ENCODE measurements around the gene ZBTB39.

DNA sequence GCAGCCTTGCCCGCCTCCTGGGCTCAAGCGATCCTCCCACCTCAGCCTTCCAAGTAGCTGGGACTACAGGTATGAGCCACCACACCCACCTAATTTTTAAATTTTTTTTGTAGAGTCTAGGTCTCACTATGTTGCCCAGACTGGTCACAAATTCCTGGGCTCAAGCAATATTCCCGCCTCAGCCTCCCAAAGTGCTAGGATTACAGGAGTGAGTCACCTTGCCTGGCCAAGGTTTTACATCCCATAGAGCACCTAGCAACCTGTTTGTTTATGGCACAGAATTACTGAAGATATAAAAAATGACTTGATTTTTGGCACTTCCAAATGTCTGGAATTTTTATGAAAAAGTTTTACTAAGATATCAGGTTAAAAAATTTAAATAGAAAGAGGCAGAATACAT, 27.1 kb upstream of the ZBTB39 start:
- TF ChIP-seq, protein P1, sequence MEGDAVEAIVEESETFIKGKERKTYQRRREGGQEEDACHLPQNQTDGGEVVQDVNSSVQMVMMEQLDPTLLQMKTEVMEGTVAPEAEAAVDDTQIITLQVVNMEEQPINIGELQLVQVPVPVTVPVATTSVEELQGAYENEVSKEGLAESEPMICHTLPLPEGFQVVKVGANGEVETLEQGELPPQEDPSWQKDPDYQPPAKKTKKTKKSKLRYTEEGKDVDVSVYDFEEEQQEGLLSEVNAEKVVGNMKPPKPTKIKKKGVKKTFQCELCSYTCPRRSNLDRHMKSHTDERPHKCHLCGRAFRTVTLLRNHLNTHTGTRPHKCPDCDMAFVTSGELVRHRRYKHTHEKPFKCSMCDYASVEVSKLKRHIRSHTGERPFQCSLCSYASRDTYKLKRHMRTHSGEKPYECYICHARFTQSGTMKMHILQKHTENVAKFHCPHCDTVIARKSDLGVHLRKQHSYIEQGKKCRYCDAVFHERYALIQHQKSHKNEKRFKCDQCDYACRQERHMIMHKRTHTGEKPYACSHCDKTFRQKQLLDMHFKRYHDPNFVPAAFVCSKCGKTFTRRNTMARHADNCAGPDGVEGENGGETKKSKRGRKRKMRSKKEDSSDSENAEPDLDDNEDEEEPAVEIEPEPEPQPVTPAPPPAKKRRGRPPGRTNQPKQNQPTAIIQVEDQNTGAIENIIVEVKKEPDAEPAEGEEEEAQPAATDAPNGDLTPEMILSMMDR (IDR thresholded peaks at IDR 0.05 in 8 of 11, conservative IDR thresholded peaks at IDR 0.05 in 3 of 11) = no peak
- TF ChIP-seq POLR2A (IDR thresholded peaks at IDR 0.05) = no peak

Data from spleen (tissue), 7 donors.